ENCODE measurements around the gene SMYD1. TPM values are rescaled to one million over a fixed set of nuclear protein-coding genes. Genes with fewer than 3 reads are reported as not detected.
A peak's percentile ranks its signal among the peaks of the same experiment; 100 is the strongest.

SMYD1 gene
- total RNA-seq, 1 experiment from 2014 or later, result not detected

DNA sequence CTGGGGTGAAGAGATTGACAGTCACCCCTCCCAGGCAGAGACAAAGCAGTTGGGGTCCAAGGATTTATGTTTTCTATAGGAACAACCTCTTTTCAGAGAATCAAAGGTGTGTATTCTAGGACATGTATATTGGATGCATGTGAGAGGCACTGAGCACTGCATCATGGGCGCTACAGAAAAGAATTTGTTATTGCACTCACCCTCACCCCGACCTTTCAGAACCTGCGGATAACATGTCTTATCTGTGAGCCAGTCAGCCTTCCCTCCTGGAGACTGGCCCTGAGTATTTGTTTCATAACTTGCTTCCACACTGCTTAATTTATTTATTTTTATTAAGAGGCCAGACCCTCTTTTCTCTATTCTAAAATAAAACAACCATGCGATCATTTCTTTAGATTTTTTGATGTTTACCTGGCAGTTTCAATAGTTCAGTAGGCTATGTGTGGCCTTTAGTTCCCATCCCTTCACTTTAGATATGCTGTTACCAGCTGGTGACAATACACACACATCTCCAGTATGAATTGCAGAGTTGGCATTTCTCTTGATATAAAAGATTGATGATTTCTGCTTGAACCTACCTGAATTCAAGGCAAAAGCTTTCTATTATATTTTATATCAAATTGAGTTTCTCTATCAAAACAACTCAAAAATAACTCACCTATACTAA, 30.4 kb downstream of the SMYD1 start:
- no peak for DNase-seq
- Histone ChIP-seq H3K36me3 (no peaks in the 10 kb centered on the region), H3K27me3 (no peaks in the 10 kb centered on the region; the same call in 1 of the 2 replicates), H3K4me3 (no peak overlapping the region), H3K9me3 (no peaks in the 10 kb centered on the region)

DNA sequence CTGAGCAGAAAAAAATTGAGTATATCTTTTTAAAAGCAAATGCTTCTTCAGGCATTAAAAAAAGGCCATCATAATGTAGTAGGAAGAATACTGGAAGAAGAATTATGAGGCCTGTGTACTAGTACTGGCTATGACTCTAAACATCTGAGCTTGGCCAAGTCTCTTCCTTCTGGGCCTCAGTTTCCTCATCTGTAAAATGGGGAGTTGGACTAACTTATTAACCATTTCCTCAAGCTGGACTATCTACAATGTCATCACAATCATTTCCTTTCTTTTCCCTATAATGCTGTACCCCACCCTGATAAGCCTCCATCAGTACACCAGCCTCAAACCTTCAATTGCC, 30.9 kb downstream of the SMYD1 start:
- H3K9me3 ChIP-seq, result no peaks in the 10 kb centered on the region
- H3K4me3 ChIP-seq, result no peak overlapping the region
- H3K27me3 ChIP-seq, result no peaks in the 10 kb centered on the region; the same call in 1 of the 2 replicates
- H3K36me3 ChIP-seq, result no peaks in the 10 kb centered on the region
- DNase-seq, result no peak

DNA sequence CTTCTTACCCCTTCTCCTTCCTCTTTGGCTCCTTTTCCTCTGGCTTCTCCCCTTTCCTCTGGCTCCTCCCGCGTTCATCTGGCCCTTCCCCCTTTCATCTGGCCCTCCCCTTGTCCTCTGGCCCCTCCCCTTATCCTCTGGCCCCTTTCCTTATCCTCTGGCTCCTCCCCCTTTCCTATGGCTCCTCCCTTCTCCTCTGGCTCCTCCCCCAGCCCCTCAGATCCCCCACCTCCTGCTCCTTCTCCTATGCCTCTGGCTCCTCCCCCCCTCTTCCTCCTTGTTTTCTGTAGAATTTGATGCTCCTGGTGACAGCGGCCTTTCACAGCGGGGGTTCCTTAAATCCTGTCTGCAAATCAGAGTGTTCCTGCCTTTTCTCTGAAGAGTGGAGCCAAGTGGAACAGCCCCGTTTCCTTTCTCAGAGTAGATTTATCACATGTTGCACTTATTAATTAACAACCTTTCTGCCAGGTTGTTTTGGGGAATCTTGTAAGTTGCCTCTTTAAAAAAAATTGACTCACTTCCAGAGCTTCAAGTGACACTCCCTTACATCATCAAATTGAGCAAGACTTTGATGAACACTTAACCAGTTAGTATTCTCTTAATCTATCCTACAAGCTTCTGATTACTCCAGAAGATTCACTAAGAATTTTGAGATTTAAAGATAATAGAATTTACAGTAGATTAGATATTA, 32.3 kb downstream of the SMYD1 start:
- no peaks in the 10 kb centered on the region; the same call in 1 of the 2 replicates for H3K27me3 ChIP-seq
- H3K4me3 ChIP-seq, result no peak overlapping the region
- DNase-seq, result peak; percentile 16
- no peaks in the 10 kb centered on the region for H3K36me3 ChIP-seq
- H3K9me3 ChIP-seq, result no peaks in the 10 kb centered on the region

DNA sequence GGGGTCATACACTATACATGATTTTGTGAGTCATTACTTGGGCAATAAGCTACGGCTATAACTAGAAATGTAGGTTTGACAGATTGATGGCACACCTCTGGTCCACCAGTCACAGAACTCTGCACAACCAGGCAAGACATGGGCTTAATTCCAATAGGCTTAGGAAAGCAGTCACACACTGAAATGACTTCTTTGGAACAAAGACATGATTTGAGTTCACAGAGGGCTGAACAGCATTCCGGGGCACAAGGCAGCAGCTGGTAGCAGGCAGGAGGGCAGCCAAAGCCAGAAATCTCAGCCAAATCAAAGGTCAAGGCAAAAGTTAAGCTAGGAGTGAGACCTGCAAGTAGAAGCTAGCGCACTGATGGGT, 32.8 kb downstream of the SMYD1 start:
- DNase-seq, result no peak
- H3K36me3 ChIP-seq, result no peaks in the 10 kb centered on the region
- no peaks in the 10 kb centered on the region; the same call in 1 of the 2 replicates for H3K27me3 ChIP-seq
- no peak overlapping the region for H3K4me3 ChIP-seq
- no peaks in the 10 kb centered on the region for H3K9me3 ChIP-seq

GRCh38 chr2:88108796-88109195, 41.2 kb downstream of the SMYD1 start:
- Histone ChIP-seq H3K4me3 (no peak overlapping the region), H3K27me3 (no peaks in the 10 kb centered on the region; the same call in 1 of the 2 replicates)
- no peak for DNase-seq

GRCh38 chr2:88110830-88111229, 43.2 kb downstream of the SMYD1 start:
- Histone ChIP-seq H3K4me3 (no peak overlapping the region), H3K27me3 (no peaks in the 10 kb centered on the region; the same call in 1 of the 2 replicates), H3K36me3 (no peaks in the 10 kb centered on the region), H3K9me3 (no peaks in the 10 kb centered on the region)
- DNase-seq, result no peak

More at GRCh38 chr2:88108796-88109195, 41.2 kb downstream of the SMYD1 start:
- Histone ChIP-seq H3K9me3 (no peaks in the 10 kb centered on the region), H3K36me3 (no peaks in the 10 kb centered on the region)

DNA sequence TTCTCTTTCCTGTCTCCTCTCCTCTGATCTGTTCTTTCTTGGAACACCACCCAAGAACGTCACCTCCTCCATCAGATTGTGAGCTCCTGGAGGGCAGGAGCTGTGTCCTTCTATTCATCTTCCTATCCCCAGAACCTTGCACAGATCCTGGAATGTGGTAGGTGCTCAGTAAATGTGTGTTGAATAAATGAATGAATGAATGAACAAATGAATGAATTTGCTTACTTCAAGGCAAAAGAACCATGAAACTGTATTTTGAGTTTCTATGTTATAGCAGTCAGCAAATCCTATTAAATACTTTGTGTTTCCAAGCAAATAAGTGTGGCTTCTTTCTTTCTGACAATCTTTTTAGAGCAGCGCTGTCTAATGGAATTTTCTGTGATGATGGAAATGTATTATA, 45.4 kb downstream of the SMYD1 start:
- H3K36me3 ChIP-seq, result no peaks in the 10 kb centered on the region
- peaks cover 4% of the 10 kb centered on the region; the same call in 1 of the 2 replicates for H3K27me3 ChIP-seq
- DNase-seq, result no peak
- no peaks in the 10 kb centered on the region for H3K9me3 ChIP-seq
- H3K4me3 ChIP-seq, result no peak overlapping the region

DNA sequence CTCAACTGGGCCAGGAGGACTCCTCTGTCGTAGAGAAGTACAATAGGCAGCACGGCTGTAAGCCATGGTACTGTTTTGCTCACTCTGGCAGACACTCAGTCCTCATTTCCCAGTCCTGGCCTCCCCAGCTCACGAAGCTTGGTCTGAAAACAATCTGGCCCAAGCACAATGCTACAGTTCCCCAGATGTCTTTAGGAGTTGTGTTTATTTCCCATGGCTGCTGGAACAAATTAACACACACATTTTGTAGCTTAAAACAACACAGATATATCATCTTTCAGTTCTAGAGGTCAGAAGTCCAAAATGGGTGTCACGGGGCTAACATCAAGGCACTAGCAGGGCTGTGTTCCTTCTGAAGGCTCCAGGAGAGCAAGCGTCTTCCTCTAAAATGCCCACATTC, 47.3 kb downstream of the SMYD1 start:
- no peak overlapping the region for H3K4me3 ChIP-seq
- no peaks in the 10 kb centered on the region for H3K36me3 ChIP-seq
- no peak for DNase-seq
- peaks cover 5% of the 10 kb centered on the region; the same call in 1 of the 2 replicates for H3K27me3 ChIP-seq
- H3K9me3 ChIP-seq, result no peaks in the 10 kb centered on the region

DNA sequence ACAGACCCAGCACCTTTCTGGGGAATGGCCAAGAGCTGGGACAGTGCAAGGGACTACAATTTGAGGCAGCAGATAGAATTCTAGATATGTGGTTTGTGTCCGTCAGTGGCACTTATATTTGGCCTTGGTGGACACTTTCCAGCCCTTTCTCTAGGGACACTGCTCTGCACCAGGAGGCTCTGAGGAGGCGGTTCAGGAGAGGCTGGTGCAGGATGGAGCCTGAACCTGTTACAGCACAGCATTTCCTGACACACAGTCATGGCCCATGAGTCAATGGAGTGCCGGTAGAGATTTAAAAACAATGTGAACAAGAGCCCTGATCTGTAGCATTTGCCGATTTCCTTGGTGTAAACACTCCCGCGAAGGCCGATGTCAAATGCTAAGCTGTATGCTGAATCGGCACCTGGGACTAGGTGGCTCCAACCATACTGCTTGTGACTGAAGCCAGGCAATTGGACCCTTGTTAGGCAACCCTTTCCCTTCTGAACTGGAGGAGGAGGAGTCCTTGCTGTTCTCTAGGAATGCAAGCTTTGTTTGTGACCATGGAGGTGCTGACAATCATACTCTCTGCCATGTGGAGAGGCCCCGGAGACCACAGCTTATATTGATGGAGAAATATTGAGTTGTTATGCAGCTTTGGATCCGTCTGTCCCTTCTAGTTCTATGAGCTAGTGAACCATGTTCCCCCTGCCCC, 48.3 kb downstream of the SMYD1 start:
- no peaks in the 10 kb centered on the region for H3K36me3 ChIP-seq
- H3K9me3 ChIP-seq, result no peaks in the 10 kb centered on the region
- no peak for DNase-seq
- H3K27me3 ChIP-seq, result peaks cover 5% of the 10 kb centered on the region; the same call in 1 of the 2 replicates
- H3K4me3 ChIP-seq, result no peak overlapping the region

- no peak for DNase-seq
- H3K36me3 ChIP-seq, result no peaks in the 10 kb centered on the region
- H3K27me3 ChIP-seq, result peaks cover 5% of the 10 kb centered on the region; the same call in 1 of the 2 replicates
- no peak overlapping the region for H3K4me3 ChIP-seq
- no peaks in the 10 kb centered on the region for H3K9me3 ChIP-seq
Observed at GRCh38 chr2:88116669-88117432, 49.2 kb downstream of the SMYD1 start.

DNA sequence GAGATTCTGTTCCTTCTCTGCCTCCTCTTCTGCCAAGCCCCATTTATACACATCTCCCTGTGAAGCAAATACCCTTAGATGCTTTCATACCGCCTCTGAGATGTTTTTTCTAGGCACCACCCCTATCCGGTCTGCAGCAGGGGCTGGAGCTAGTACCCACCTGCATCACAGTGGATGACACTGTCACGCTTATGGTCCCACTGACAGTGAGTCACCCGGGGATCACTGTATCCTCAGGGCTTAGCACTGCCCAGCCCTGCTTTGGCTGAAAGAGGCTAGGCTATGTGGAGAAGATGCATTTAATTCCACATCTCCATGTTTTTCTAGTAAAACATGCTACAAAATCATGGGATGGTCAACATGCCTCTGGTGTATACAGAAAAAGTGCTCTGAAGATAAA, 50.3 kb downstream of the SMYD1 start:
- H3K9me3 ChIP-seq, result no peaks in the 10 kb centered on the region

GRCh38 chr2:88121678-88122077, 54.1 kb downstream of the SMYD1 start:
- DNase-seq, result no peak
- H3K36me3 ChIP-seq, result no peaks in the 10 kb centered on the region
- H3K4me3 ChIP-seq, result no peak overlapping the region
- no peaks in the 10 kb centered on the region for H3K9me3 ChIP-seq
- peaks cover 5% of the 10 kb centered on the region; the same call in 1 of the 2 replicates for H3K27me3 ChIP-seq

More for the DNA sequence above, 50.3 kb downstream of the SMYD1 start:
- H3K4me3 ChIP-seq, result no peak overlapping the region
- peaks cover 5% of the 10 kb centered on the region; the same call in 1 of the 2 replicates for H3K27me3 ChIP-seq
- DNase-seq, result no peak
- no peaks in the 10 kb centered on the region for H3K36me3 ChIP-seq

DNA sequence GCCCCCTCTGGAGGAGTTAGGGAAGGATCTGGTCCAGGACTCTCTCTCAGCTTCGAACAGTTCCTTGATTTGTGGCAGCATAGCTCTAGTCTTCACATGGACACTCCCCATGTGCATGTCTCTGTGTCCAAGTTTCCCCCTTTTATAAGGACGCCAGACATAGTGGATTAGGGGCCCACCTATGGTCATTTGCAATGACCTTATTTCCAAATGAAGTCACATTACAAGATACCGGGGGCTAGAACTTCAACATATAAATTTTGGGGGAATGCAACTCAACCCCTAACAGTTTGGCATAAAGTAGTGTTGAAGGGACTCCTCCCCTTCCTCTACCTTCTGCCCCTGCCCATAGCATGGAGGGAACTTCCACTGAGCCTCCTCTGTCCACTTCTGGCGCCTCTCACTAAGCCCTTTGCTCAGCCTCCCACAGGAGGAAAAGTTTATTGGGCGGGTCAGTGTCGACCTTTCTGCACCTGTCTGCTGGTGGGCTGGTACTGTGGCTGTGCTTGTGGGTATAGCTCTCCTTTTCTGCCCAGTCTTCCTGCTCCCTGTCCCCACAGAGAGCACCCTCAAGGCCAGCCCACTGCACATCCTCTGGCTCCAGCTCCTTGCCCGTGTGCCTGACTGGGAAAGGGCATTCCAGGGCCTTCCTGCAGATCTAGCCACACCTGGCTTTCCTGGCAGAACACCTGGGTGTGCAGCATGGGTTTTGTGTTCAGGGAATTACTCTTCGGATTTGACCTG, 54.7 kb downstream of the SMYD1 start:
- Histone ChIP-seq H3K27me3 (peaks cover 5% of the 10 kb centered on the region; the same call in 1 of the 2 replicates), H3K4me3 (no peak overlapping the region), H3K36me3 (no peaks in the 10 kb centered on the region), H3K9me3 (no peaks in the 10 kb centered on the region)
- no peak for DNase-seq

- Histone ChIP-seq H3K27me3 (no peaks in the 10 kb centered on the region), H3K4me3 (no peak overlapping the region), H3K36me3 (no peaks in the 10 kb centered on the region), H3K9me3 (no peaks in the 10 kb centered on the region)
- DNase-seq, result no peak
Observed at GRCh38 chr2:88123164-88123974, 55.7 kb downstream of the SMYD1 start.
